ENCODE results near the gene ZSWIM1. TPM values are rescaled to one million over a fixed set of nuclear protein-coding genes. Genes with fewer than 3 reads are reported as not detected.
A peak's percentile ranks its signal among the peaks of the same experiment; 100 is the strongest.

The ZSWIM1 gene
- total and polyA plus RNA-seq, 2 of the 8 experiments (the other 6 are each of a cell fraction or from before 2014, with no cell fraction given) = 14.1 to 15.6 TPM

DNA sequence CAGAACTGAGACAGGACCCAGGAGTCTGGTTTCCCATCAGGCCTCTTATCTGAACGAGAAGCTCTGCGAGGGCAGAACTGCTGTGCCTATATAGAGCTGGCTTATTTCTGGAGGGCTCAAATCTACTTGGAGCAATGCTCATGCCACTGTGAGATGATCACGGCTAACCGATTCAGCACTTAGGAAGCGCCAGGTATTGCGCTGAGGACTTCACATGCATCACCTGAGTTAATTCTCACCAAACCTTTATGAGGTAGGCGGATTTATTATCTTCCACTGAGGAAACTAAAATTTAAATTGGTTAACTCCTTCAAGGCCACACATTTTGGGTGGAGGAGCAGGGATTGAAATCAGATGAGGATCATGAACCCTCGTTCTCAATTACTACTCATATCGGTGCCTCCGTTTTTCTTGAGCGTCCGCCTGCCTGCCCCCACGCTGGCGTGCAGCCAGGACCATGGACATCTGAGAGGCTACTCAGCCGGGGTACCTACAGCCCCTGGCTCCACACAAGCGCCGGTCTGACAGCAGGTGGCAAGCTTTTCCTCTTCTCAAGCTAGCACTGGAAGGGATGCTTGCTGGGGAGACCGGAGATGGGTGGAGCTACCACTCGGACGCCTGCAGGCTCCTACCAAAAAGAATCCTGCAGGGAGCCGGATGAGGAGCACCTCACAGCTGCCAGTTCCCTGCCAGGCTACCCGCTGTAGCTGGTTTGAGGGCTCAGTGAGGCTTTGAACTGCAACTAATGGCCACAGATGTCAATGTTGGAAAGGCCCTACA lies 52.4 kb downstream of the ZSWIM1 start (continued):
- TF ChIP-seq, protein P1, sequence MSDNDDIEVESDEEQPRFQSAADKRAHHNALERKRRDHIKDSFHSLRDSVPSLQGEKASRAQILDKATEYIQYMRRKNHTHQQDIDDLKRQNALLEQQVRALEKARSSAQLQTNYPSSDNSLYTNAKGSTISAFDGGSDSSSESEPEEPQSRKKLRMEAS (IDR thresholded peaks at IDR 0.05) = peak; percentile 33; the same call in 1 of the 2 replicates
- TF ChIP-seq CTBP2 (IDR thresholded peaks at IDR 0.05; ENCODE audit: borderline replicate concordance, insufficient read depth, insufficient read length, low read length) (no peak), KDM1A (IDR thresholded peaks at IDR 0.05; ENCODE audit: borderline replicate concordance, low read length) (no peak), NANOG (IDR thresholded peaks at IDR 0.05; ENCODE audit: insufficient read depth, low read depth, low read length, poor library complexity, severe bottlenecking) (peak; percentile 48), HDAC2 (IDR thresholded peaks at IDR 0.05; ENCODE audit: borderline replicate concordance in 1 of 2, low read depth in 2 of 2, low read length in 2 of 2) (peak; percentile 29 to 83; a peak in 1 of 4 replicates), SP1 (IDR thresholded peaks at IDR 0.05; ENCODE audit: low read depth, low read length) (peak; percentile 23; the same call in 1 of the 2 replicates), NRF1 (IDR thresholded peaks at IDR 0.05; ENCODE audit: low read depth, low read length) (no peak), POLR2AphosphoS5 (IDR thresholded peaks at IDR 0.05; ENCODE audit: low read depth, low read length) (peak; percentile 85), SP2 (IDR thresholded peaks at IDR 0.05; ENCODE audit: low read length) (no peak), EP300 (IDR thresholded peaks at IDR 0.05; ENCODE audit: borderline replicate concordance in 1 of 2, low read depth in 2 of 2, low read length in 2 of 2) (no peak), TAF1 (IDR thresholded peaks at IDR 0.05; ENCODE audit: low read depth, low read length) (peak; percentile 71), YY1 (IDR thresholded peaks at IDR 0.05; ENCODE audit: low read depth, low read length) (peak; percentile 35; the same call in 1 of the 2 replicates), TAF7 (optimal IDR thresholded peaks at IDR 0.05; ENCODE audit: borderline replicate concordance, low read depth, low read length) (peak; percentile 27), POLR2A (IDR thresholded peaks at IDR 0.05; ENCODE audit: control extremely low read depth in 1 of 2, low read depth in 2 of 2, low read length in 2 of 2) (peak; percentile 35 to 52), SIX5 (IDR thresholded peaks at IDR 0.05; ENCODE audit: low read depth, low read length) (no peak)
- TF ChIP-seq, protein P2, sequence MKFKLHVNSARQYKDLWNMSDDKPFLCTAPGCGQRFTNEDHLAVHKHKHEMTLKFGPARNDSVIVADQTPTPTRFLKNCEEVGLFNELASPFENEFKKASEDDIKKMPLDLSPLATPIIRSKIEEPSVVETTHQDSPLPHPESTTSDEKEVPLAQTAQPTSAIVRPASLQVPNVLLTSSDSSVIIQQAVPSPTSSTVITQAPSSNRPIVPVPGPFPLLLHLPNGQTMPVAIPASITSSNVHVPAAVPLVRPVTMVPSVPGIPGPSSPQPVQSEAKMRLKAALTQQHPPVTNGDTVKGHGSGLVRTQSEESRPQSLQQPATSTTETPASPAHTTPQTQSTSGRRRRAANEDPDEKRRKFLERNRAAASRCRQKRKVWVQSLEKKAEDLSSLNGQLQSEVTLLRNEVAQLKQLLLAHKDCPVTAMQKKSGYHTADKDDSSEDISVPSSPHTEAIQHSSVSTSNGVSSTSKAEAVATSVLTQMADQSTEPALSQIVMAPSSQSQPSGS (IDR thresholded peaks at IDR 0.05; ENCODE audit: low read length) = no peak
- TF ChIP-seq, protein P3, sequence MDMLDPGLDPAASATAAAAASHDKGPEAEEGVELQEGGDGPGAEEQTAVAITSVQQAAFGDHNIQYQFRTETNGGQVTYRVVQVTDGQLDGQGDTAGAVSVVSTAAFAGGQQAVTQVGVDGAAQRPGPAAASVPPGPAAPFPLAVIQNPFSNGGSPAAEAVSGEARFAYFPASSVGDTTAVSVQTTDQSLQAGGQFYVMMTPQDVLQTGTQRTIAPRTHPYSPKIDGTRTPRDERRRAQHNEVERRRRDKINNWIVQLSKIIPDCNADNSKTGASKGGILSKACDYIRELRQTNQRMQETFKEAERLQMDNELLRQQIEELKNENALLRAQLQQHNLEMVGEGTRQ (IDR thresholded peaks at IDR 0.05; ENCODE audit: low read length) = 0 out of 2 replicates have a peak, but pooled peaks have one; percentile 4

Data from H1 (cell line).